ENCODE measurements around the gene ASB12. TPM values are rescaled to one million over a fixed set of nuclear protein-coding genes. Genes with fewer than 3 reads are reported as not detected.

Gene ASB12
- total RNA-seq, 1 donor from 2014 or later = 3.0 TPM

- DNase-seq = no peak
- ATAC-seq = no peak
- intact Hi-C loops (cut with micrococcal nuclease) = no loop called here
Measured at GRCh38 chrX:64188901-64189300, 41.5 kb downstream of the ASB12 start.

- intact Hi-C loops (cut with micrococcal nuclease) = no loop called here
- DNase-seq (no peak), ATAC-seq (peak; percentile 35)
Measured at GRCh38 chrX:64187762-64188150, 42.7 kb downstream of the ASB12 start.

- intact Hi-C loops (cut with micrococcal nuclease) = no loop called here
- ATAC-seq = peak; percentile 98
- DNase-seq = peak; percentile 58
Measured at GRCh38 chrX:64186974-64187761, 43.2 kb downstream of the ASB12 start.

GRCh38 chrX:64184396-64184795 lies 46.0 kb downstream of the ASB12 start:
- ATAC-seq (no peak), DNase-seq (no peak)
- intact Hi-C loops (cut with micrococcal nuclease) = no loop called here

- intact Hi-C loops (cut with micrococcal nuclease) = no loop called here
- ATAC-seq (no peak), DNase-seq (no peak)
Measured at GRCh38 chrX:64182208-64182607, 48.2 kb downstream of the ASB12 start.

- no peak for ATAC-seq
- intact Hi-C loops (cut with micrococcal nuclease) = no loop called here
- DNase-seq = no peak
Measured at GRCh38 chrX:64176876-64177275, 53.5 kb downstream of the ASB12 start.

Other genes starting within 250 kb of the ASB12 start
- gene AMER1, start 24.9 kb downstream of the ASB12 start, total RNA-seq = 4.4 TPM
- 0.17 TPM for gene MTMR8, start 164.8 kb upstream of the ASB12 start, total RNA-seq

All from left ventricle myocardium superior (tissue), 1 donor.